K562 (cell line): ENCODE data around the gene MEIKIN. TPM values are rescaled to one million over a fixed set of nuclear protein-coding genes. Genes with fewer than 3 reads are reported as not detected.

Experiments used
- ARID1B ChIP-seq: fragments of 450-650 bp; IDR thresholded peaks from 2 replicates; pipeline ENCODE4 v1.6.1; 2016; ENCODE audit warnings: antibody characterized with exemption, mild to moderate bottlenecking, inconsistent platforms
- CCNT2 ChIP-seq: IDR thresholded peaks from 2 replicates; pipeline ENCODE4 v1.6.1; 2011; ENCODE audit warnings: borderline replicate concordance, low read depth, mild to moderate bottlenecking, moderate library complexity, mixed read lengths, low read length; ENCODE audit not compliant: insufficient read length; ENCODE audit errors: extremely low read depth
- CTBP1 ChIP-seq: fragments of 450-650 bp; IDR thresholded peaks from 2 replicates; pipeline ENCODE4 v1.6.1; 2016; ENCODE audit warnings: borderline replicate concordance
- DPF2 ChIP-seq: fragments of 450-650 bp; IDR thresholded peaks from 2 replicates; pipeline ENCODE4 v1.6.1; 2016
- FOXA3 ChIP-seq, 2 experiments: fragments of 450-650 bp in 1 of 2; sonication (generic) in 1 of 2; formaldehyde crosslinking; IDR thresholded peaks in 1 of 2; conservative IDR thresholded peaks in 1 of 2; 2 replicates each; pipeline versions ENCODE4 v1.4.0 to v1.8.0; 2020 to 2022; ENCODE audit warnings: mild to moderate bottlenecking in 2 of 2, missing genetic modification reagents in 1 of 2
- FOXJ2 ChIP-seq: fragments of 200-800 bp; sonication (Bioruptor generic); IDR thresholded peaks from 2 replicates; pipeline ENCODE4 v1.6.1; 2016; ENCODE audit warnings: missing genetic modification characterization, missing compliant biosample characterization
- FOXK2 ChIP-seq, 2 experiments: fragments of 450-650 bp; IDR thresholded peaks in 1 of 2; conservative IDR thresholded peaks in 1 of 2; 2 replicates each; pipeline ENCODE4 v1.6.1; 2016; ENCODE audit warnings: low read depth in 2 of 2, mild to moderate bottlenecking in 1 of 2
- HDAC2 ChIP-seq: fragments of 450-650 bp; IDR thresholded peaks from 2 replicates; pipeline ENCODE4 v1.6.1; 2016; ENCODE audit warnings: mild to moderate bottlenecking
- HNRNPUL1 ChIP-seq: fragments of 200-400 bp; formaldehyde crosslinking; IDR thresholded peaks from 2 replicates; pipeline ENCODE4 v1.6.1; 2017; ENCODE audit warnings: low read length
- LEF1 ChIP-seq: fragments of 450-650 bp; IDR thresholded peaks from 2 replicates; pipeline ENCODE4 v1.6.1; 2016; ENCODE audit warnings: mild to moderate bottlenecking
- MEF2D ChIP-seq: conservative IDR thresholded peaks from 2 replicates; pipeline ENCODE4 v1.6.1; 2016; ENCODE audit warnings: low read depth, missing genetic modification characterization, missing compliant biosample characterization
- PCBP1 ChIP-seq: fragments of 200-400 bp; formaldehyde crosslinking; IDR thresholded peaks from 2 replicates; pipeline ENCODE4 v1.6.1; 2018; ENCODE audit warnings: mild to moderate bottlenecking, low read depth, low read length; ENCODE audit not compliant: poor library complexity, severe bottlenecking
- PHB2 ChIP-seq: fragments of 450-650 bp; IDR thresholded peaks from 2 replicates; pipeline ENCODE4 v1.6.1; 2017; ENCODE audit warnings: low read depth
- RAD51 ChIP-seq: fragments of 450-650 bp; IDR thresholded peaks from 2 replicates; pipeline ENCODE4 v1.7.1; 2016; ENCODE audit warnings: low read depth, mild to moderate bottlenecking, borderline replicate concordance
- RBFOX2 ChIP-seq: fragments of 200-400 bp; formaldehyde crosslinking; IDR thresholded peaks from 2 replicates; pipeline ENCODE4 v1.6.1; 2017; ENCODE audit warnings: low read depth, mild to moderate bottlenecking, low read length, moderate library complexity
- RBM25 ChIP-seq: fragments of 200-400 bp; formaldehyde crosslinking; IDR thresholded peaks from 2 replicates; pipeline ENCODE4 v1.6.1; 2018; ENCODE audit warnings: low read length, low read depth, moderate library complexity; ENCODE audit not compliant: severe bottlenecking
- SETDB1 ChIP-seq: IDR thresholded peaks from one replicate; pipeline ENCODE4 v1.6.1; 2012; ENCODE audit warnings: low read length, control low read depth, inconsistent platforms
- SRSF7 ChIP-seq: fragments of 200-400 bp; formaldehyde crosslinking; optimal IDR thresholded peaks from 2 replicates; pipeline ENCODE3; 2017; ENCODE audit warnings: mild to moderate bottlenecking, low read depth, low read length
- STAT5A ChIP-seq: IDR thresholded peaks from 2 replicates; pipeline ENCODE4 v1.6.1; 2012; ENCODE audit warnings: low read length, inconsistent platforms, borderline replicate concordance
- ZFP1 ChIP-seq: fragments of 450-650 bp; formaldehyde crosslinking; IDR thresholded peaks from 2 replicates; pipeline ENCODE4 v1.4.0; 2020; ENCODE audit warnings: mild to moderate bottlenecking, mixed read lengths
- ZNF23 ChIP-seq: fragments of 250-450 bp; sonication (Bioruptor Pico); IDR thresholded peaks from 2 replicates; pipeline ENCODE4 v1.4.0; 2020; ENCODE audit warnings: mild to moderate bottlenecking
- ZNF311 ChIP-seq: fragments of 250-450 bp; sonication (Bioruptor Pico); IDR thresholded peaks from 2 replicates; pipeline ENCODE4 v1.4.0; 2020; ENCODE audit warnings: mild to moderate bottlenecking, moderate library complexity
- ZNF445 ChIP-seq: fragments of 250-450 bp; sonication (Bioruptor Pico); IDR thresholded peaks from 2 replicates; pipeline ENCODE4 v1.4.0; 2020; ENCODE audit warnings: low read depth, mild to moderate bottlenecking, moderate library complexity
- ZNF507 ChIP-seq: conservative IDR thresholded peaks from 2 replicates; pipeline ENCODE4 v1.6.1; 2017; ENCODE audit warnings: missing genetic modification characterization, missing compliant biosample characterization
- ZZZ3 ChIP-seq: fragments of 450-650 bp; IDR thresholded peaks from 2 replicates; pipeline ENCODE4 v1.6.1; 2016; ENCODE audit warnings: antibody characterized with exemption, mild to moderate bottlenecking, moderate library complexity
- polyA plus RNA-seq, 8 experiments: library from polyadenylated mRNA; depleted of rRNA in 4 of 8; stranded (reverse) in 5 of 8; unstranded in 3 of 8; fragments of >200 nt; fragmentation: Nextera tagmentation in 2 of 8; fragmentation: Illumina TruSeq in 1 of 8; extraction: Ambion mirVana in 2 of 8; extraction: Trizol in 1 of 8; gene quantifications; 2 replicates each; pipeline versions ENCODE4 v1.2.1 to v1.2.3, GENCODE V29; 2011 to 2014; ENCODE audit warnings: inconsistent platforms in 1 of 8, missing spikeins in 1 of 8
- total RNA-seq, 7 experiments: library from RNA; depleted of rRNA in 6 of 7; stranded (reverse); fragments of >200 nt in 6 of 7; fragmentation: Illumina TruSeq in 2 of 7; extraction: Trizol in 2 of 7; gene quantifications; 2 replicates each; pipeline versions ENCODE4 v1.2.1 to v1.2.3, GENCODE V29; 2011 to 2021; ENCODE audit warnings: low replicate concordance in 1 of 7
- TF ChIP-seq, protein P1 (sequence below): fragments of 450-650 bp; formaldehyde crosslinking; IDR thresholded peaks from 2 replicates; pipeline ENCODE4 v1.4.0; 2020; ENCODE audit warnings: mild to moderate bottlenecking, moderate library complexity
- TF ChIP-seq, protein P2 (sequence below): sonication (generic); formaldehyde crosslinking; IDR thresholded peaks from 2 replicates; pipeline ENCODE4 v1.8.1; 2023; ENCODE audit warnings: mild to moderate bottlenecking, missing genetic modification reagents
- TF ChIP-seq, protein P3 (sequence below), 2 experiments: fragments of 450-650 bp in 1 of 2; sonication (generic) in 1 of 2; formaldehyde crosslinking in 1 of 2; IDR thresholded peaks in 1 of 2; conservative IDR thresholded peaks in 1 of 2; 2 replicates each; pipeline versions ENCODE4 v1.6.1 to v1.8.1; 2016 to 2023; ENCODE audit warnings: mild to moderate bottlenecking in 2 of 2, moderate library complexity in 2 of 2, inconsistent platforms in 1 of 2, missing genetic modification reagents in 1 of 2

MEIKIN gene
- total and polyA plus RNA-seq, 9 of the 15 experiments (the other 6 are each of a cell fraction or from before 2014, with no cell fraction given), result 0.18 TPM; not detected in 8

DNA sequence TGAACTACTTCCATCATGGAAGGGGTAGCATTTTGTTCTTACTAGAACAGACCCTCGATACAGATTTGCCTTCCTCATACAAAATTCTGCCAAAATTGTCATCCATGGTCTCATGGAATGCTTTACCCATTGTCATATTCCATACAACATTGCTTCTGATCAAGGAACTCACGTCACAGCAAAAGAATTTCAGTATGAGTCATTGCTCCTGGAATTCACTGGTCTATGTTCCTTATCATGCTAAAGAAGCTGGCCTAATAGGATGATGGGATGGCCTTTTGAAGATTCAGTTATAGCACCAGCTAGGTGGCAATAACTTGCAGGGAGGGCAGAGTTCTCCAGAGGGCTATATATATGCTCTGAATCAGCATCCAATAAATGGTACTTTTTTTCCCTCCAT is 130.5 kb downstream of the MEIKIN start (continued):
- no peak for TF ChIP-seq RBM25
- no peak for TF ChIP-seq FOXJ2
- no peak for TF ChIP-seq ZNF23 (CRISPR knock-in tag)
- no peak for TF ChIP-seq FOXA3 (CRISPR knock-in tag; conservative IDR thresholded peaks at IDR 0.05 in 1 of 2, IDR thresholded peaks at IDR 0.05 in 1 of 2)
- TF ChIP-seq, protein P1, sequence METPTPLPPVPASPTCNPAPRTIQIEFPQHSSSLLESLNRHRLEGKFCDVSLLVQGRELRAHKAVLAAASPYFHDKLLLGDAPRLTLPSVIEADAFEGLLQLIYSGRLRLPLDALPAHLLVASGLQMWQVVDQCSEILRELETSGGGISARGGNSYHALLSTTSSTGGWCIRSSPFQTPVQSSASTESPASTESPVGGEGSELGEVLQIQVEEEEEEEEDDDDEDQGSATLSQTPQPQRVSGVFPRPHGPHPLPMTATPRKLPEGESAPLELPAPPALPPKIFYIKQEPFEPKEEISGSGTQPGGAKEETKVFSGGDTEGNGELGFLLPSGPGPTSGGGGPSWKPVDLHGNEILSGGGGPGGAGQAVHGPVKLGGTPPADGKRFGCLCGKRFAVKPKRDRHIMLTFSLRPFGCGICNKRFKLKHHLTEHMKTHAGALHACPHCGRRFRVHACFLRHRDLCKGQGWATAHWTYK (CRISPR knock-in tag), result no peak
- TF ChIP-seq, protein P2, sequence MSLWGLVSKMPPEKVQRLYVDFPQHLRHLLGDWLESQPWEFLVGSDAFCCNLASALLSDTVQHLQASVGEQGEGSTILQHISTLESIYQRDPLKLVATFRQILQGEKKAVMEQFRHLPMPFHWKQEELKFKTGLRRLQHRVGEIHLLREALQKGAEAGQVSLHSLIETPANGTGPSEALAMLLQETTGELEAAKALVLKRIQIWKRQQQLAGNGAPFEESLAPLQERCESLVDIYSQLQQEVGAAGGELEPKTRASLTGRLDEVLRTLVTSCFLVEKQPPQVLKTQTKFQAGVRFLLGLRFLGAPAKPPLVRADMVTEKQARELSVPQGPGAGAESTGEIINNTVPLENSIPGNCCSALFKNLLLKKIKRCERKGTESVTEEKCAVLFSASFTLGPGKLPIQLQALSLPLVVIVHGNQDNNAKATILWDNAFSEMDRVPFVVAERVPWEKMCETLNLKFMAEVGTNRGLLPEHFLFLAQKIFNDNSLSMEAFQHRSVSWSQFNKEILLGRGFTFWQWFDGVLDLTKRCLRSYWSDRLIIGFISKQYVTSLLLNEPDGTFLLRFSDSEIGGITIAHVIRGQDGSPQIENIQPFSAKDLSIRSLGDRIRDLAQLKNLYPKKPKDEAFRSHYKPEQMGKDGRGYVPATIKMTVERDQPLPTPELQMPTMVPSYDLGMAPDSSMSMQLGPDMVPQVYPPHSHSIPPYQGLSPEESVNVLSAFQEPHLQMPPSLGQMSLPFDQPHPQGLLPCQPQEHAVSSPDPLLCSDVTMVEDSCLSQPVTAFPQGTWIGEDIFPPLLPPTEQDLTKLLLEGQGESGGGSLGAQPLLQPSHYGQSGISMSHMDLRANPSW (CRISPR knock-in tag), result no peak
- TF ChIP-seq ZNF507 (tag), result no peak
- no peak for TF ChIP-seq SRSF7
- TF ChIP-seq ARID1B, result peak; percentile 86
- no peak for TF ChIP-seq ZZZ3
- peak; percentile 78 for TF ChIP-seq DPF2
- TF ChIP-seq RBFOX2, result no peak
- TF ChIP-seq PCBP1, result no peak
- no peak for TF ChIP-seq RAD51
- TF ChIP-seq LEF1, result no peak
- TF ChIP-seq CTBP1, result peak; percentile 73
- TF ChIP-seq ZFP1 (CRISPR knock-in tag), result no peak
- no peak for TF ChIP-seq FOXK2 (conservative IDR thresholded peaks at IDR 0.05 in 1 of 2, IDR thresholded peaks at IDR 0.05 in 1 of 2; ENCODE audit: low read depth in 2 of 2)
- no peak for TF ChIP-seq PHB2
- TF ChIP-seq CCNT2, result no peak
- TF ChIP-seq HNRNPUL1, result no peak
- no peak for TF ChIP-seq HDAC2
- TF ChIP-seq MEF2D (tag), result no peak
- TF ChIP-seq STAT5A, result no peak
- TF ChIP-seq, protein P3, sequence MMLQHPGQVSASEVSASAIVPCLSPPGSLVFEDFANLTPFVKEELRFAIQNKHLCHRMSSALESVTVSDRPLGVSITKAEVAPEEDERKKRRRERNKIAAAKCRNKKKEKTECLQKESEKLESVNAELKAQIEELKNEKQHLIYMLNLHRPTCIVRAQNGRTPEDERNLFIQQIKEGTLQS (IDR thresholded peaks at IDR 0.05), result peak; percentile 97
- TF ChIP-seq, protein P3 (CRISPR knock-in tag; conservative IDR thresholded peaks at IDR 0.05), result peak; percentile 91
- TF ChIP-seq ZNF311 (CRISPR knock-in tag), result no peak
- TF ChIP-seq ZNF445 (CRISPR knock-in tag), result no peak
- no peak for TF ChIP-seq SETDB1
